Measurements from ENCODE around the gene ORAI1.

DNA sequence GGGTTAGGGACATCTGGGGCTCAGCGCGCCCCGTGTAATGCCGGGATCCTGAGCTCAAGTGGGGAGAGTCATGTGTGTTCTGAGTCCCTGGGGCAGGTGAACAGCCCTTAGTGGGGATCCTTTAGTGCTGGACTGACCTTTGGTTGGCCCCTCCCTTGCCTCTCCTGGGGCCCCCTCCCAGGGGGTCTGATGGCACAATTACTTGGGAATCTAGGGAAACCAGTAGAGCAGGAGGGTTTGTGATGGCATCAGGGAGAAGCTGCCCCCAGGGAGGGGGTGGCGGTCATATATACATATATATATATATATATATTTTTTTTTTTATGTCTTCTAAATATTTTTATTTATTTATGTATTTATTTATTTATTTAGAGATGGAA is 43.2 kb downstream of the ORAI1 start, which contains the start of gene MORN3:
- TF ChIP-seq, protein P1, sequence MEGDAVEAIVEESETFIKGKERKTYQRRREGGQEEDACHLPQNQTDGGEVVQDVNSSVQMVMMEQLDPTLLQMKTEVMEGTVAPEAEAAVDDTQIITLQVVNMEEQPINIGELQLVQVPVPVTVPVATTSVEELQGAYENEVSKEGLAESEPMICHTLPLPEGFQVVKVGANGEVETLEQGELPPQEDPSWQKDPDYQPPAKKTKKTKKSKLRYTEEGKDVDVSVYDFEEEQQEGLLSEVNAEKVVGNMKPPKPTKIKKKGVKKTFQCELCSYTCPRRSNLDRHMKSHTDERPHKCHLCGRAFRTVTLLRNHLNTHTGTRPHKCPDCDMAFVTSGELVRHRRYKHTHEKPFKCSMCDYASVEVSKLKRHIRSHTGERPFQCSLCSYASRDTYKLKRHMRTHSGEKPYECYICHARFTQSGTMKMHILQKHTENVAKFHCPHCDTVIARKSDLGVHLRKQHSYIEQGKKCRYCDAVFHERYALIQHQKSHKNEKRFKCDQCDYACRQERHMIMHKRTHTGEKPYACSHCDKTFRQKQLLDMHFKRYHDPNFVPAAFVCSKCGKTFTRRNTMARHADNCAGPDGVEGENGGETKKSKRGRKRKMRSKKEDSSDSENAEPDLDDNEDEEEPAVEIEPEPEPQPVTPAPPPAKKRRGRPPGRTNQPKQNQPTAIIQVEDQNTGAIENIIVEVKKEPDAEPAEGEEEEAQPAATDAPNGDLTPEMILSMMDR (IDR thresholded peaks at IDR 0.05) = no peak
- no peak for TF ChIP-seq MAX (IDR thresholded peaks at IDR 0.05; ENCODE audit: low read depth)
